T-cell (primary cell): ENCODE results near the gene PPP4R1. TPM values are rescaled to one million over a fixed set of nuclear protein-coding genes. Genes with fewer than 3 reads are reported as not detected.

Source experiments
- ATAC-seq, 4 experiments: fragments of 200-7000 bp in 3 of 4; fragments of 150-1000 bp in 1 of 4; cut with Tn5 transposase; replicated peaks in 1 of 4; 1 replicate in 3 of 4; 2 replicates in 1 of 4; pipeline ENCODE4 v1.10.0; 2021; ENCODE audit warnings: moderate library complexity in 3 of 4, mild to moderate bottlenecking in 2 of 4, moderate number of reproducible peaks in 1 of 4
- CTCF ChIA-PET, 2 donors: fragments of 300-600 bp; sonication (Branson Sonifier 250); formaldehyde crosslinking; loops; one replicate each; lab custom pipeline; 2022; ENCODE audit warnings: antibody characterized with exemption in 2 of 2; lab: Charles Lee
- POLR2A ChIA-PET, 2 donors: fragments of 300-600 bp; sonication (Branson Sonifier 250); formaldehyde crosslinking; loops; one replicate each; lab custom pipeline; 2022; ENCODE audit warnings: antibody characterized with exemption in 2 of 2; lab: Charles Lee
- DNase-seq, 35 experiments: peaks; one replicate each; pipeline versions ENCODE4 v3.0.0 to v3.0.0-alpha.2; 2013 to 2023
- H3K27ac ChIP-seq: one replicate; pipeline ENCODE4 v1.5.1; 2013; ENCODE audit warnings: low read length
- H3K27me3 ChIP-seq, 2 experiments: replicated peaks in 1 of 2; 1 replicate in 1 of 2; 2 replicates in 1 of 2; pipeline versions ENCODE4 v1.6.1 to v1.7.0; 2013; ENCODE audit warnings: low read length in 1 of 2, mixed read lengths in 1 of 2; ENCODE audit not compliant: control insufficient read depth in 2 of 2, insufficient read depth in 2 of 2; ENCODE audit errors: extremely low read depth in 1 of 2
- H3K36me3 ChIP-seq, 2 donors: 1 replicate in 1 of 2; 2 replicates in 1 of 2; pipeline versions ENCODE4 v1.6.1 to v1.7.0; 2013; ENCODE audit warnings: low read length in 1 of 2; ENCODE audit not compliant: control insufficient read depth in 2 of 2, insufficient read depth in 1 of 2; ENCODE audit errors: extremely low read depth in 1 of 2
- H3K4me1 ChIP-seq, 2 experiments: 1 replicate in 1 of 2; 2 replicates in 1 of 2; pipeline versions ENCODE4 v1.6.1 to v1.7.0; 2013; ENCODE audit warnings: low read length in 2 of 2, mixed read lengths in 1 of 2; ENCODE audit not compliant: insufficient read depth in 2 of 2, control insufficient read depth in 1 of 2; ENCODE audit errors: extremely low read depth in 1 of 2
- H3K4me3 ChIP-seq, 2 donors: 1 replicate in 1 of 2; 2 replicates in 1 of 2; pipeline versions ENCODE4 v1.5.1 to v1.7.0; 2013; ENCODE audit warnings: mild to moderate bottlenecking in 2 of 2, low read length in 1 of 2, moderate library complexity in 1 of 2; ENCODE audit not compliant: control insufficient read depth in 1 of 2; ENCODE audit errors: extremely low read depth in 1 of 2
- H3K9me3 ChIP-seq: 2 replicates; pipeline ENCODE4 v1.7.0; 2013
- H3K27ac Mint-ChIP-seq, 2 donors: one replicate each; pipeline ENCODE4 v1.8.0; 2020 to 2021; ENCODE audit warnings: mild to moderate bottlenecking in 2 of 2, mixed read lengths in 2 of 2
- H3K27me3 Mint-ChIP-seq, 2 donors: one replicate each; pipeline ENCODE4 v1.8.0; 2021 to 2022; ENCODE audit warnings: mixed read lengths in 2 of 2
- H3K36me3 Mint-ChIP-seq: one replicate; pipeline ENCODE4 v1.8.0; 2021; ENCODE audit warnings: mixed read lengths
- H3K4me1 Mint-ChIP-seq, 3 donors: one replicate each; pipeline ENCODE4 v1.8.0; 2020 to 2022; ENCODE audit warnings: mixed read lengths in 3 of 3, mild to moderate bottlenecking in 1 of 3
- H3K4me3 Mint-ChIP-seq, 3 donors: one replicate each; pipeline ENCODE4 v1.8.0; 2020 to 2022; ENCODE audit warnings: mild to moderate bottlenecking in 3 of 3, mixed read lengths in 3 of 3, moderate library complexity in 3 of 3
- H3K9me3 Mint-ChIP-seq, 3 donors: one replicate each; pipeline ENCODE4 v1.8.0; 2020 to 2022; ENCODE audit warnings: mixed read lengths in 3 of 3
- WGBS: methylation state at CpG from one replicate; pipeline ENCODE4 v1.1.5; 2013; ENCODE audit warnings: missing lambda C conversion rate; ENCODE audit not compliant: insufficient coverage; 5-methylcytosine and 5-hydroxymethylcytosine counted together
- total RNA-seq, 35 experiments: library from RNA in 6 of 35; stranded (reverse) in 6 of 35; fragments of 120-200 nt in 1 of 35; gene quantifications; one replicate each; pipeline versions ENCODE4 v1.2.1 to v1.2.4 and lab custom pipeline; 2013 to 2026

Gene PPP4R1
- total RNA-seq, 5 donors from 2014 or later (not counting 1 experiment from before 2014, with no cell fraction given): 31.5 to 54.7 (median 44.4) TPM

- Histone ChIP-seq H3K4me1 (no peaks in the 10 kb centered on the region), H3K36me3 (peaks cover 0 to 26% of the 10 kb centered on the region in 2 donors), H3K27ac (no peak overlapping the region), H3K9me3 (no peaks in the 10 kb centered on the region), H3K4me3 (no peak overlapping the region), H3K27me3 (no peaks in the 10 kb centered on the region)
- ChIA-PET CTCF (interaction anchor here in 1 of 2 donors (1.4 kb wide), 1 partner anchor 376 kb away, joined by 3 read pairs; no protein-coding TSS in a partner anchor), POLR2A (interaction anchor here in 1 of 2 donors (0.6 kb wide), 1 partner anchor 10 kb away, joined by 4 read pairs; no protein-coding TSS in a partner anchor)
- no peak for ATAC-seq
- no peak overlapping the region for H3K27ac Mint-ChIP-seq
- no peaks in the 10 kb centered on the region for H3K27me3 Mint-ChIP-seq
- H3K4me3 Mint-ChIP-seq: no peak overlapping the region
- no peak for DNase-seq
- no CpG with 5 or more reads among the region's 7 CpGs for WGBS
- H3K4me1 Mint-ChIP-seq: peaks cover 0 to 6% (median 0%) of the 10 kb centered on the region in 3 donors
- H3K36me3 Mint-ChIP-seq: peaks cover 41% of the 10 kb centered on the region
- H3K9me3 Mint-ChIP-seq: no peaks in the 10 kb centered on the region
Measured at GRCh38 chr18:9574473-9575115, 39.8 kb downstream of the PPP4R1 start.

- peaks cover 0 to 6% (median 0%) of the 10 kb centered on the region in 3 donors for H3K4me1 Mint-ChIP-seq
- H3K4me1 ChIP-seq: no peaks in the 10 kb centered on the region
- POLR2A ChIA-PET: no interaction called here
- no peak overlapping the region for H3K27ac Mint-ChIP-seq
- 94% methylated on average over 2 of the region's 3 CpGs for WGBS
- no peaks in the 10 kb centered on the region for H3K27me3 ChIP-seq
- H3K4me3 Mint-ChIP-seq: no peak overlapping the region
- H3K4me3 ChIP-seq: no peak overlapping the region
- ATAC-seq (no peak), DNase-seq (no peak)
- CTCF ChIA-PET: no interaction called here
- H3K36me3 Mint-ChIP-seq: peaks cover 45% of the 10 kb centered on the region
- H3K27ac ChIP-seq: no peak overlapping the region
- no peaks in the 10 kb centered on the region for H3K9me3 ChIP-seq
- H3K27me3 Mint-ChIP-seq: no peaks in the 10 kb centered on the region
- H3K36me3 ChIP-seq: peaks cover 0 to 18% of the 10 kb centered on the region in 2 donors
- H3K9me3 Mint-ChIP-seq: no peaks in the 10 kb centered on the region
Measured at GRCh38 chr18:9571546-9571945, 42.8 kb downstream of the PPP4R1 start.

- Histone ChIP-seq H3K36me3 (peaks cover 3 to 18% of the 10 kb centered on the region in 2 donors), H3K27ac (no peak overlapping the region), H3K27me3 (no peaks in the 10 kb centered on the region), H3K9me3 (no peaks in the 10 kb centered on the region), H3K4me1 (no peaks in the 10 kb centered on the region), H3K4me3 (no peak overlapping the region)
- Mint-ChIP-seq H3K36me3 (peaks cover 39% of the 10 kb centered on the region), H3K4me3 (no peak overlapping the region), H3K4me1 (peaks cover 0 to 6% (median 0%) of the 10 kb centered on the region in 3 donors), H3K27ac (no peak overlapping the region), H3K9me3 (no peaks in the 10 kb centered on the region), H3K27me3 (no peaks in the 10 kb centered on the region)
- ChIA-PET CTCF (interaction anchor here in 1 of 2 donors (1.1 kb wide), 1 partner anchor 9 kb away, joined by 3 read pairs; no protein-coding TSS in a partner anchor), POLR2A (no interaction called here)
- 100% methylated on average over 2 of the region's 3 CpGs for WGBS
- no peak for DNase-seq
- no peak for ATAC-seq
Measured at GRCh38 chr18:9570255-9570654, 44.1 kb downstream of the PPP4R1 start.

GRCh38 chr18:9569178-9569577, 45.2 kb downstream of the PPP4R1 start:
- ChIA-PET POLR2A (no interaction called here), CTCF (no interaction called here)
- no peak overlapping the region for H3K4me3 Mint-ChIP-seq
- WGBS: no CpG with 5 or more reads among the region's 8 CpGs
- no peaks in the 10 kb centered on the region for H3K27me3 Mint-ChIP-seq
- H3K4me1 Mint-ChIP-seq: peaks cover 0 to 6% (median 0%) of the 10 kb centered on the region in 3 donors
- H3K27ac Mint-ChIP-seq: no peak overlapping the region
- no peaks in the 10 kb centered on the region for H3K27me3 ChIP-seq
- DNase-seq (no peak), ATAC-seq (no peak)
- H3K4me1 ChIP-seq: no peaks in the 10 kb centered on the region
- no peak overlapping the region for H3K4me3 ChIP-seq
- no peaks in the 10 kb centered on the region for H3K9me3 ChIP-seq
- H3K9me3 Mint-ChIP-seq: no peaks in the 10 kb centered on the region
- peaks cover 37% of the 10 kb centered on the region for H3K36me3 Mint-ChIP-seq
- H3K27ac ChIP-seq: no peak overlapping the region
- peaks cover 3 to 16% of the 10 kb centered on the region in 2 donors for H3K36me3 ChIP-seq

- Mint-ChIP-seq H3K4me3 (no peak overlapping the region), H3K27ac (no peak overlapping the region), H3K9me3 (no peaks in the 10 kb centered on the region), H3K27me3 (no peaks in the 10 kb centered on the region), H3K4me1 (peaks cover 0 to 6% (median 0%) of the 10 kb centered on the region in 3 donors), H3K36me3 (peaks cover 46% of the 10 kb centered on the region)
- ATAC-seq (no peak), DNase-seq (no peak)
- no peak overlapping the region for H3K27ac ChIP-seq
- POLR2A ChIA-PET: no interaction called here
- no peaks in the 10 kb centered on the region for H3K27me3 ChIP-seq
- CTCF ChIA-PET: interaction anchor here in 1 of 2 donors (0.5 kb wide), 1 partner anchor 68 kb away, joined by 4 read pairs; no protein-coding TSS in a partner anchor
- peaks cover 3 to 22% of the 10 kb centered on the region in 2 donors for H3K36me3 ChIP-seq
- H3K4me3 ChIP-seq: no peak overlapping the region
- no peaks in the 10 kb centered on the region for H3K9me3 ChIP-seq
- no peaks in the 10 kb centered on the region for H3K4me1 ChIP-seq
Measured at GRCh38 chr18:9568186-9568585, 46.2 kb downstream of the PPP4R1 start.

- WGBS: no CpG with 5 or more reads among the region's 2 CpGs
- POLR2A ChIA-PET: no interaction called here
- CTCF ChIA-PET: interaction anchor here in 1 of 2 donors (0.6 kb wide), 1 partner anchor 749 kb away, joined by 5 read pairs; no protein-coding TSS in a partner anchor
Measured at GRCh38 chr18:9565407-9565806, 49.0 kb downstream of the PPP4R1 start.

More at GRCh38 chr18:9565407-9565806, 49.0 kb downstream of the PPP4R1 start:
- Mint-ChIP-seq H3K4me3 (no peak overlapping the region), H3K36me3 (peaks cover 51% of the 10 kb centered on the region), H3K27me3 (no peaks in the 10 kb centered on the region), H3K27ac (no peak overlapping the region), H3K4me1 (no peaks in the 10 kb centered on the region), H3K9me3 (no peaks in the 10 kb centered on the region)
- ATAC-seq (no peak), DNase-seq (no peak)
- H3K9me3 ChIP-seq: no peaks in the 10 kb centered on the region
- peaks cover 12 to 36% of the 10 kb centered on the region in 2 donors for H3K36me3 ChIP-seq
- H3K4me1 ChIP-seq: no peaks in the 10 kb centered on the region
- no peak overlapping the region for H3K27ac ChIP-seq
- no peak overlapping the region for H3K4me3 ChIP-seq
- H3K27me3 ChIP-seq: no peaks in the 10 kb centered on the region
